LHCN-M2 (cell line): ENCODE data around the gene GJB2. TPM values are rescaled to one million over a fixed set of nuclear protein-coding genes. Genes with fewer than 3 reads are reported as not detected.

ENCODE experiments used
- DNase-seq: peaks from one replicate; pipeline ENCODE4 v3.0.0-alpha.2; 2012; ENCODE audit warnings: low read depth
- polyA plus RNA-seq: library from polyadenylated mRNA; unstranded; fragments of >200 nt; gene quantifications from one replicate; pipeline ENCODE4 v1.2.1, GENCODE V29; 2012; ENCODE audit warnings: missing spikeins
- total RNA-seq: library from RNA; depleted of rRNA; stranded (reverse); fragments of >200 nt; gene quantifications from 2 replicates; pipeline ENCODE4 v1.2.3, GENCODE V29; 2014; rRNA removed

GJB2 gene
- 0.11 and 0.64 TPM in 2 replicates for total RNA-seq
- 0.05 TPM for polyA plus RNA-seq

DNA sequence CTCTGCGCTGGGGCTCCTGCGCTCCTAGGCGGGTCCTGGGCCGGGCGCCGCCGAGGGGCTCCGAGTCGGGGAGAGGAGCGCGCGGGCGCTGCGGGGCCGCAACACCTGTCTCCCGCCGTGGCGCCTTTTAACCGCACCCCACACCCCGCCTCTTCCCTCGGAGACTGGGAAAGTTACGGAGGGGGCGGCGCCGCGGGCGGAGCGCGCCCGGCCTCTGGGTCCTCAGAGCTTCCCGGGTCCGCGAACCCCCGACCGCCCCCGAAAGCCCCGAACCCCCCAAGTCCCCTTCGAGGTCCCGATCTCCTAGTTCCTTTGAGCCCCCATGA, at the start of gene GJB2:
GJB2 (minus strand) TSS at position 103 of the 326 bp plus-strand sequence. CDS start 3,357 bp downstream, outside the sequence.
- no peak for DNase-seq

DNA sequence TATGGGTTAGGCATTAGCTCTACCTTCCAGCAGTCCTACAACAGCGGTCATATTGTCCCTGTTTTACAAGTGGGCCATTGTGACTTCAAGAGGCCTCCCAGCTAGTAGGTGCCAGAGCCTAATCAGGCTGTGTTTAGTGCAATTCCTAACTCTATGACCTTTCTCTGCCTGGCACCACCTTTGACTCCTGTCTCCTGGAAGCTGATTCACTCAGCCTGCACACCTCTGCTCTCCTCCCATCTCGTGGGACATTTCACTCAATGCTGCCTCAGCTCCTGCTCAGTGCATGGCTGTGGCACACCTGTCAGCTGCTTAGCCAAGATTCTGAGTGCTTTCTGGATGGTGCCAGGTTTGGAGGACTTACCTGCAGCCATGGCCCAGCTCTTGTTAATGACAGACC, 48.9 kb upstream of the GJB2 start:
- no peak for DNase-seq

DNA sequence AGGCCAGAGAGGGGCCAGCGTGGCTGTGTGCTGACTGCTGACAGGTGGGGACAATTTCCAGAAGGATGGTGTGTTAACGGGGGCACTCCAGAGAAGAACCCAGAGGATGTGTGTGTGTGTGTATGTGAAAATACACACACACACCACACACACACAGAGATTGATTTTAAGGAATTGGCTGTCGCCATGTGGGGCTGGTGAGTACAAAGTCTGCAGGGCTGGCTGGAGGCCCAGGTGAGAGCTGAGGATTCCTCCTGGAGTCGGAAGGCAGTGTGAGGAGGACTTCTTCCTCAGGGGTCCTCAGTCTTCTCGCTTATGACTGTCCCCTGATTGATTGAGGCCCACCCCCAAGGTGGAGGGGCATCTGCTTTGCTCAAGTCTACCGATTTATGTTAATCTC, 47.0 kb upstream of the GJB2 start:
- DNase-seq = no peak

DNA sequence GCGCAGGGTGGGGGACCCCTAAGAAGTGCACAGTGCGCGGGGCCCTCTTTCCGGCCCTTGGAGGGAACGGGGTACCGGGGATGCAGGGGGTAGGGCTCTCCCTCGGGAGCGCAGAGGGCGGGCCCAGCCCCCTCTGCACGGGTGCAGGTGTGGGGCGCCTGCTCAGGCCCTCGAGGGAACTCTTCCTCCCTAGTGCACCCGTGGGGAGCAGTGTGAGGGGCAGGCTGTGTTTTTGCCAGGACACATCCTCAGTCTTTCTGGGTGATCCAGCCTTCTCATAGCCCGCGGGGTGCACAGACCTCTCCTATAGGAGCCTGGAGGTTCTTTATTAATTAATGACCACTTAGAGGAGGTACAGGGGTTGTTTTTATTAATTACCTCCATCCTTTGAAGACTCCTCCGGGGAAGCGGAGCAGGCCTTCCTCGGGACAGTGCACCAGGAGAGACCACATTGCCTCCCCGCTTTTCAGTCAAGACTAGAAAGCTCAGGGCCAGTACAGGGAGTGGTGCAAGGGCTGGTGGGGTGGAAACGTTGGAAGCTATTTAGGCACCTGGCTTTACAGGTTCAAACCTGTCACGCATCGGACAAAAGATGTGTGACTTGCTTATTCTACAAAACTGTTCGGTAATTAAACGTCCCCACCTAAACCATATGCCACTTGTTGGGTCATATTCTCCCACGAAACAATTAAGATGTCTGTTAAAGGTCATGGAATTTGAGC, 40.0 kb upstream of the GJB2 start:
- no peak for DNase-seq

DNA sequence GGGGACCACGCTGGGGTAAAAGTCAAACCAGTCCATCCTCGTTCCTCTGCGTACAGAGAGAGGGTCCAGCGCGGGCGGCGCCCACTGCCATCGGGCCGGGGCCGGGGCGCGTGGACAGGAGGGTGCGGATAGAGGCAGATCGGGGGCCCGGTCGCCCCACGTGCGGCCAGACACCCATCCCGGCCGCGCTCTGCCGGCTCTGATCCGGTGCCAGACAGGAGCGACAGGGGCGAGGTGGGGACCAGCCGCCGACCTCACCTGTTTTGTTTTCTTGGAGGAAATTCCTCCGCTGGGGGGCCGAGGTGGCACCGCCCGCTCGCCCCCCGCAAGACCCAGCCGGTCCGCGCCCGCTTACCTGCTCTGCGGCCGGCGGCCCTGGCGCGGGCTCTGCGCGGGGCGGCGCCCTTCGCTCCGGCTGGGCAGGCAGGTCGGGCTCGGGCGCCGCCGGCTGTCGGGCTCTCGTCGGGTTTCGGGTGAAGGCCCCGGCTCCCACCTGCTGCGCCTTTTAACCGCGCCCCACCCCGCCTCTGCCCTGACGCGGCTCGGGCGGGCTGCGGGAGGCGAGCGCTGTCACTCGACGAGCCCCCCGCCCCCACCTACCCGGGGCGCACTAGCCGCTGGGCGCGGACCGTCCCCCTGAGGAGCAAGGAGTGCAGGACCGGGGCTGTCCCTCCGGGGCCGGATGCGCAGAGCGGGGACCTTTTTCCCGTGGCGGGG, 39.3 kb upstream of the GJB2 start, which contains the start of gene GJB6:
GJB6 (minus strand) TSS at position 481 of the 717 bp plus-strand sequence. CDS start 8,839 bp downstream, outside the sequence.
- DNase-seq = no peak

DNA sequence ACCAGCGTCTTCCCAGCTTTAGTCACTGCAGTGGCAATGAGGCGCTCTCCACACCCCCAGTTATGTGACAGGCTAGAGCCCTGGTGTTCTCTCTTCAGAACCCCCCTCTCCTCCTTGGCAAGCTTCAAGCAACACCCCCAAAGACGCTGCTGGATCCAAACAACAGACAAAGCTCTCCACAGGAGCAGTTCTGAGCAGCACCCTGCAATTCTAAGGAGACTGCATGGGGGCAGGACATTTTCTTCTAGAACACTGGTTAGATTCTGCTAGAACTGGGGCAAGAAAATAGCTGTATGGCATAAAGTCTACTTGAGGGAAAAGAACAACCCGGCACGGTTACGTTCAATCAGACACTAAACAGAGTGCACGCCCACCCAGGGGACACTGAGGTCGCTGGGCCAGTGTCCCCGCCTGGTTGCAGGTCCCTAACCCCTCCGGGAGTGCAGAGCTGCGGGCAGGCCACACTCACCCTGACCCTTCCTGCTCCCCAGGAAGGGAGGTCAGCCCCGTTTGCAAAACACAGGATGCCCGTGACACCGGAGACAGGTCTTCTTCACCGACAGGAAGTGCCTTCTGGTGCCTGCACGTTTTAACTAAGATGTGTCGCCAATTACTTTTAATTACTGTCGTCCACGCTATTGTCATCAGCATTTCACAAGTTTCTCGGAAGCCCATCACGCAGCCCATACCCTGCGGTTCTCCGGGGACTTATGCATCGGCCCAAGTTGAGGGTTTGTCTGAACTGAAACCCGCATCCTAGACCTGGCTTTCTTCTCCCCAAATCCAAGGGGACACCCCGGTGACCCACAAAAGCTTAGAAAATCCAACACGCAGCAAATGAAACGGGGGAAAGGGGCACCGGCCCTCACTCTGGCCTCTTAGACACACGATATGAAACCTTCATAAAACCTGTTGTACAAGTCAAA, 38.4 kb upstream of the GJB2 start:
- no peak for DNase-seq

DNA sequence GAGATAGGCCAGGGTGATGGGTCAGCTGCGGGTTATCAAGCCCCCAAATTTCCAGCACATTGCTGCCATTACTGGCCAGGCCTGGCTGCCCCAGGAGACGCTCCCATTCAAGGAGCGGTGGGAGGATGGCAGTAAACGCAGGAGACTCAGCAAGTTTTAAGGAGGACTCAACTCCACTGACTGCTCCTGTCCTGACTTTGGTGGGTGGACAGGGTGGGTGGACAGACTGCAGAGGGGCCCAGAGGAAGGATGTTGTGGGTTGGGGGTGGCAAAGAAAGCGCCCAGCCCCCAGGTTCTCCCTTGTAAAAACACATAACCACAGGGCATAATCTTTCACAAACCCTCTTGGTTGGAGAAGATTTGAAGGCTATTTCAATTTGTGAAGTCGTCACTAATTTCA, 35.0 kb upstream of the GJB2 start:
- DNase-seq = no peak

DNA sequence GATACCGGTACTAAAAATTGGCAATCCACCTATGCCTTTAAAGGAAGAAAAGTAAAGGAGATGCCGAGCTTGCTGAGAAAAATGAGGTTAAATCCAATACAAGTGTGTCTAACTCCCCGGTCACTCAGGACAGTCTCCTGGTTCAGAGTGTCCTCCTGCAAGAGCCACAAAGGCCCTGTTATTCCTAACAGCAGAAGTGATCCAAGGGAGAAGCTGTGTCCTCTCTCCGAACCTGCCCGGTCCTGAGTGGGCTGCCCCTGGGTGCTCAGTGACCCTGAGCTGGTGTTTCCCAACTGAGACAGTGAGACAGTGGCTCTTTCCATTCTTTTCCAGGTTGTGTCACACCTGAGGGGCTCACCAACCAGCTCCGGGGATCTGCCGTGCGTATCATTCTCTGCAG, 34.5 kb upstream of the GJB2 start:
- DNase-seq = no peak

DNA sequence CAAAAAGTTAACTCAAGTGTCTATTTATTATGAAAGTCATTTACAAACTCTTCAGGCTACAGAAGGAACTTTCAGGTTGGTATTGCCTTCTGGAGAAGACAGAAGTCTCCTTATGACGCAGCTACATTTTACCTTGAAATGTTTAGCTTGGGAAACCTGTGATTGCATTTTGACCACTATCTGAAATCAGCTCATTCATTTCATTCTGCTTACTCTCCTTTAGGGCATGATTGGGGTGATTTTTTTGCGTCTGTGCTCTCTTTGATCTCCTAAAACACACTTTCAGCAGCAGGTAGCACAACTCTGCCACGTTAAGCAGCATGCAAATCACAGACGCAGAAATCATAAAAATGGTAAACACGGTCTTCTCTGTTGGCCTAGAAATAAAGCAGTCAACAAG, 29.8 kb upstream of the GJB2 start:
- no peak for DNase-seq

DNA sequence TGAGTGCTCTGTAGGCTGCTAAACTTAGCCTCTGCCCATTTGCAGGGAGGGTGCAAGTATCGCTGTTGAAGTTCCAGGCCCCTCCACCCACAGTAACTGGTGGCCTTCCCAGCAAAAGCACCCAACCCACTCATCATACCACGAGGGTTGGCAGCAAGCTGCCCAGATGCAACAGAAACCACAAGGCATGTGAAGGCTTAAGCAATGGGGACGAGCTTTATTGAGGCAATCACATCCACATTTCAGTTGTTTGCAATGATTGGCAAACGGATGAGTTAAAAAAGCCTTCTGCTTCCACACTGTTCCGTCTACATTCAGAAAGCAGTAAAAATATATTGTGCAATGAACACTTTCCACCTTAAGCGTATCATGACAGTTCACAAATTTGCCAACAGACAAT, 29.0 kb upstream of the GJB2 start:
- DNase-seq = peak; percentile 11

DNA sequence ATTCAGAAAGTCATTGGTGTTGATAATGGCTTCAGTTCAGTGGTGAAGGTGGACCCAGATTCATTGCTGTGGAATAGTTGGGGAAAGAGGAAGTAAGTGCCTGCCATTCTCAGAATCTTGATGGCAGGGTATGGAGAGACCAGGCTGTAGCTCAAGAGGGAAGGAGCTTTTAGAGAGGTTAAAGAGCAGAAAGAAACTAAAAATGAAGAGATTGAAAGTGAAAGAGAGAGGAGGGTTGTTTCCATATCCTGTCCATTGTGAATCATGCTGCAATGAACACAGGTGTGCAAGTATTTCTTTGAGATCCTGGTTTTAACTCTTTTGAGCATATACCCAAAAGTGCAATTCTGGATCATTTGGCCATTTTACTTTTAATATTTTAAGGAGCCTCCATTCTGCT, 26.8 kb upstream of the GJB2 start:
- DNase-seq = no peak

DNA sequence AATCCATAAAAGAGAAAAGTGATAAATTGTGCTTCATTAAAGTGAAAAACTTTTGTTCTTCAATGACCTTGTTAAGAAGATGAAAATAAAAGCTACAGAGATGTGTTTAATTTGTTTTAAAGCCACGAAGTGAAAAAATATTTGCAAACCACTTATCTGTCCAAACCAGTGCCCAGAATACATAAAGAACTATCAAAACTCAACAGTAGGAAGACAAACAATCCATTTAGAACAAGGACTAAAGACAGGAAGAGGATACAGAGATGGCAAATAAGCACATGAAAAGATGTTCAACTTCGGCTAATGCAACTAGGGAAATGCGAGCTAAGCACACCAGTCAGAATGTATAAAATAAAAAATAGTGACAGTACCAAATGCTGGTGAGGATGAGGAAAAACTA, 24.4 kb upstream of the GJB2 start:
- no peak for DNase-seq

DNA sequence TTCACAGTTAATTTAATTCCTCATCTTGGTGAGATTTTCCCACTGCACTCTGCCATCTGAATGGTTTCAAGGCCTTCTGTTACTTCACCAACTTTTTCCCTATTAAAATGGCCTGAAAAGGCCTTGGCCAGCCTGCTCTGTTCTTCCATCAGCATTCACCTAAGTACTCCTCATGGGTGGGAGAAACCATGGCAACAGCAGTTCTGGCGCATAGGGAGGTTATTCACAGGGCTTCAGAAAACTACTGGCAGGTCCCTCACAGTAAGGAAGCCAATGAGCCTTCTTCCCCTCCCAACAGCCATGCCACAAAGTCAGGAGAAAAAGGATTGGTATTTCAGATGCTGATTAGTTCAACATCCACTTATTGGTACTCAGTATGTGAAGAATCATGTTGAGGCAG, 17.2 kb upstream of the GJB2 start:
- DNase-seq = no peak

DNA sequence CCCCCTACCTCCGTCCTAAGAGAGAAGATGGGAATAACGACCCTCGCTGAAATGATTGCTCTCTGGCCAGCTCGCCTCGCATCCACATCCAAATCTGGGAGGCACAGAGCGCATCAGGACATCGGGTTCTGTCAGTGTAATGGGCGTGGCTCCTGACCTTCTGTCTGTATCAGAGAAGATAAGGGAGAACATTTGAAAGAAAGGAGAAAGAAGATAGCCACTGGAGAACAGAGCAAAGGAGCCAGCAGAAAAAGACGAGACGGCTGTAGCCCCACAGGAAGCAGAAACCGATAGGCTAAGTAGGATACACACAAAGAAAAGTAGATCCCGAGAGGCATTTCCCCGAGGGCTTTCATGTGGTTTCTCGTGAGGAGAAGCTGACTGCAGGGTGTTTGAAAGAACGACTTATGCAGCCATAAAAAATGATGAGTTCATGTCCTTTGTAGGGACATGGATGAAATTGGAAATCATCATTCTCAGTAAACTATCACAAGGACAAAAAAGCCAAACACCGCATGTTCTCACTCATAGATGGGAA, 14.0 kb upstream of the GJB2 start:
- no peak for DNase-seq

DNA sequence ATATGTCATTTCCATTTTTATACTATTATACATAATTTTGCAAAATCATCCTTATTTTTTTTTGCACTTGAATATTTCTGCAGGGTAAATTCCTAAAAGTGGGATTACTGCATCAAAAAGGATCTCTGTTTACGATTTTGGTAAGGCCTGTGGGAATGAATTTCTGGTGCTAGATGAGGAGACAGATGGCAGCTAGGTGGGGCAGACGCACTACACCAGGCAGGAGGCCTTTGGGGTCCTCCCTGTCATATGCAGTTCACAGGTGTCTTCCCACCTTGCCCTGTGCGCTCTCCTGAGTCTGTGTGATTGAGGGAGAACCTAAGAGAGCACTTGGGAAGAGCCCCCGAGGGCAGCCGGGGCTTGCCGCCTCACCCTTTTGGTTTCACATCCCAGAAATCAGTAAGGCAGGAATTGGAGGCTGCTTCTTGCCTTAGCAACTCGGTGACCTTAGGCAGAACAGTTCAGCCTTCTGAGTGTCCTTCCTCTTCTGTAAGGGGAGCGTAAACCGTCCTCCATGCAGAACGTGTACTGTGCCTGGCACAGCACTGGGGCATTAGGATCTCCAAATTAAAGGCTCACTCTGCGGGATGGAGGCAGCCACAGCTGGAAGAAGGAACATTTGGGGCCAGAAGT, 13.4 kb upstream of the GJB2 start:
- no peak for DNase-seq

DNA sequence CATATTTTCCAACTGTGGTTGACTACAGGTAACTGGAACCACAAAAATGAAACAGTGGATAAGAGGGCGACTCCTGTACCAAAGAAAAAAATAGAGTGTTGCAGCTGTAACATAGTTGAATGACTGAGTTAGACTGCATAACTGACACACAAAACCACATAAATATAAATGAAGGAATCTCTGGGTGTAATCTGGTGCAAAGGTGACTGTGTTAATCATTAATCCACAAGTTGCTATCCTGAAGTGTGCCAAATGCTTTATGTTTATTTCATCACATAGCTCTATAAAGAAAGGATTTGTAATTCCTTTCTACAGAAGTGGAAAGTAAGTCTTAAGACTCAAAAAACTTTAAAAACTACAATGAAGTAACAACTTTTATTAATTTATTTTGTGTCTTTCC, 6.0 kb upstream of the GJB2 start:
- DNase-seq = no peak

DNA sequence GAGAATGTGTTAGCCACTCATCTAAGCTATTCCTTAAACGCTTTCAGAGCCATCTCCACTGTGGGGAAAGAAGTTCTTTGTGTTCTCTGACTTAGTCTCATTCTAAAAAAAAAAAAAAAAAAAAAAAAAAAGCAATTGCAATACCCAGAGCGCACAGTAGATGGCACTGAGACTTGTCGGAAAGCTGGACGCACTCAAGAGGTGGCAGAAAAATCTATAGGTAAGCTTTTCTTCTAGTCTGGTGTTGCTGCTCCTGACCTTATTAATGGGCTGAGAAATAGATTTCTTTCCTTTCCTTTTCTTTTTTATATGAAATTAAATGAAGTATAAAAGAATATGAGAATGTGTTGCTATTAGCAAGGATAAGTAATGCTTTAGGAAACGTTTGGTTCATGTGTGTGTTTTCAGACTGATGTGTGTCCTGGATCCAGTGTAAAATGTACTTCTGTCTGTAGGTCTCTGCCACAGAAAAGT, 4.7 kb upstream of the GJB2 start:
- peak; percentile 51 for DNase-seq

DNA sequence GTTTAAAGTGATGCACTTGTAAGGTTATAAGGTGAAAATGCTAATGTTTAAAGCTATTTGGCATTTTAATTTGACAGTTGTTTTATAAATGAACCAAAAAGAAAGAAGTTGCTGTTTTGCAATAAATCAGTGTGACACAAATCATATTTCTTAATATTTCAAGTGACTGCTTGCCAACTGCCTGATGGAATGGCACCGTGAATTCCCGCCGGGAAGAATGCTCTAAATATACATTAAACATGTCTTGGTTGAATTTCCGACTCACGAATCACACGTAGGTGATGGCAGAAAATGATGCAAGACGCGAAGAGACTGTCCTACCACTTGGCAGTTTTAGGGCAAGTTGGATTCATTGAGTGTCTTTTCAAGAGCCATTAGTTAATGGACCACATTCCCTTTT, 3.1 kb upstream of the GJB2 start:
- no peak for DNase-seq

DNA sequence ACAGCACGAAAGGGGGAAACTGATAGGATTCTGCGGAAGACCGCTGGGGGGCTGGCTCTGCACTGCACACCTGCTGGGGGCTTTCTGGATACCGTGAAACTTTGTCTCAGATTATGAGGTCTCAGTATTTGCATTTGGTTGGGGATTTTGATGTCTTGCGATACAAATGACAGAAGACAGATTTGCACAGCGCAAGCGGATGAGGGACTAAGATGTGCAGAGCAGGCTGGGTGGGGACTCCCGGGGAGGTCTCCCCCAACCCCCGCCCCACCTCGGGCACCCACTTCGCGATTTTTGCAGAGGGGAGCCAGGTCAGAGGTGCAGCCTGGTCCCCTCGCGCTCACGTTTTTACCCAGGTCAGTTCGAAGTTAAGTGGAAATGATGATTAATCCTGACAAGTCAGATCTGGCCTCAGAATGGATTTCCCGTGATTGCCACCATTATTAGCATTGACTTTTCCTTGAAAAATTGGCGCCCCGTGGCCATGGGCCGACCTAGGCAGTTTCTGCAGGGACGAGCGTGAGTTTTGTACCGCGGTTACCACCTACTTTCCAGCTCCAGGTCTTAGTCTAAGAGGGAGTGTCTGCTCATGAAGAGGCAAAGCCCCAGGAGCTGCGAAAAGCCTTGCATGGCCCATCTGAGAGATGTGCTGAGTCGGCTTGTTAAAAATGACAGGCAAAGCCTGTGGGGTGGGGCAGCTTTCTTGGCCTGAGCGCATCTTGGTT, 1.3 kb upstream of the GJB2 start:
- DNase-seq = no peak

DNA sequence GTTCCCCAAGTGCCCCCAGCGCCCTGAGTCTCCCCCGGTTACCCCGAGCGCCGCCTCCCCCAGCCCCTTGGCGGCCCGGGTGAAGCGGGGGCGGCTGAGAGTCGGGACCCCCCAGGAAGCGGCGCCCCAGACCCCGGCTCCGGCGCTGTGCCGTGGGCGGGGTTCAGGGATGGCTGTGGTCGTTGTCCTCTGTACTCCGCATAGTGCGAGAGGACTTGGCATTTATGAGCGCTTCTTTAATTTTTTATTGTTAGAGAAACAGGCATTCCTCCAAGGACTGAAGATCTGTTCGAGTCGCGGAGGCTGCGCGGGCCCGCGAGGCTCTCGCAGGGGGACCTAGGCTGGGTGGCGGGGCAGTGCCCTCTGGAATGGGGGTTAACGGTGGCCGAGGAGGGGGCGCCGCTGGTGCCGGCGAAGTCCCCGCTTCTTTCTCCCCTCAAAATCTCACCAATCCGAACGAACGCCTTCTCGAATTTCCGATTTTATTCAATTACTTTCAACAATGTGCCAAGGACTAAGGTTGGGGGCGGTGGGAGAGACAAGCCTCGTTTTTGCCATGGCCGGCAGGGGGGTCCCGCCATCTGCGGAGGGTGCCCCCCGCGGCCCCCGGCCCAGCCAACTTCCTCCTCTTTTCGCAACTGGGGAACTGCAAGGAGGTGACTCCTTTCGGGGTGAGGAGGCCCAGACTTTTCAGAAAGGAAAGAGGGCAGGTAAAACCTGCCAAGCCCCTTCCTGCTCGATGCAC, 596 bp upstream of the GJB2 start:
- DNase-seq = no peak
